HepG2 (cell line): ENCODE results near the gene IRAK3. TPM values are rescaled to one million over a fixed set of nuclear protein-coding genes. Genes with fewer than 3 reads are reported as not detected.

Source experiments
- GTF3A ChIP-seq: sonication (generic); formaldehyde crosslinking; conservative IDR thresholded peaks from 2 replicates; pipeline ENCODE4 v1.4.0; 2020; ENCODE audit warnings: mild to moderate bottlenecking, missing genetic modification reagents
- ISL2 ChIP-seq: sonication (generic); formaldehyde crosslinking; IDR thresholded peaks from 2 replicates; pipeline ENCODE4 v1.5.0; 2020; ENCODE audit warnings: missing genetic modification reagents
- STAG1 ChIP-seq: sonication (generic); formaldehyde crosslinking; IDR thresholded peaks from 2 replicates; pipeline ENCODE4 v1.4.0; 2020; ENCODE audit warnings: missing genetic modification reagents
- ZNF143 ChIP-seq: sonication (generic); formaldehyde crosslinking; IDR thresholded peaks from 2 replicates; pipeline ENCODE4 v1.4.0; 2020; ENCODE audit warnings: missing genetic modification reagents
- ZNF234 ChIP-seq: sonication (generic); formaldehyde crosslinking; conservative IDR thresholded peaks from 2 replicates; pipeline ENCODE4 v1.5.1; 2020; ENCODE audit warnings: mild to moderate bottlenecking, missing genetic modification reagents
- ZNF24 ChIP-seq: fragments of 450-650 bp; IDR thresholded peaks from 2 replicates; pipeline ENCODE4 v1.6.1; 2017; ENCODE audit warnings: antibody characterized with exemption, mild to moderate bottlenecking
- ZNF484 ChIP-seq: sonication (generic); formaldehyde crosslinking; IDR thresholded peaks from 2 replicates; pipeline ENCODE4 v1.5.1; 2020; ENCODE audit warnings: mild to moderate bottlenecking, low read depth, missing genetic modification reagents, borderline replicate concordance
- ZNF570 ChIP-seq: sonication (generic); formaldehyde crosslinking; IDR thresholded peaks from 2 replicates; pipeline ENCODE4 v1.4.0; 2020; ENCODE audit warnings: mild to moderate bottlenecking, missing genetic modification reagents, borderline replicate concordance
- ZNF713 ChIP-seq: sonication (generic); formaldehyde crosslinking; IDR thresholded peaks from 2 replicates; pipeline ENCODE4 v1.4.0; 2020; ENCODE audit warnings: mild to moderate bottlenecking, missing genetic modification reagents
- ZNF749 ChIP-seq: sonication (generic); formaldehyde crosslinking; IDR thresholded peaks from 2 replicates; pipeline ENCODE4 v1.8.0; 2022; ENCODE audit warnings: mild to moderate bottlenecking, missing genetic modification reagents, moderate library complexity, borderline replicate concordance
- polyA plus RNA-seq, 8 experiments: library from polyadenylated mRNA; depleted of rRNA in 3 of 8; stranded (reverse) in 7 of 8; unstranded in 1 of 8; fragments of >200 nt; fragmentation: Illumina TruSeq in 4 of 8; extraction: Trizol in 4 of 8; gene quantifications; 2 replicates each; pipeline versions ENCODE4 v1.2.1 to v1.2.3, GENCODE V29; 2011 to 2016; ENCODE audit warnings: low read depth in 4 of 8, missing spikeins in 1 of 8, mixed read lengths in 1 of 8; ENCODE audit not compliant: insufficient read depth in 1 of 8
- total RNA-seq, 5 experiments: library from RNA; depleted of rRNA; stranded (reverse); fragments of >200 nt; fragmentation: Illumina TruSeq; extraction: Trizol; gene quantifications; 2 replicates each; pipeline ENCODE4 v1.2.3, GENCODE V29; 2016; ENCODE audit warnings: low read depth in 1 of 5
- TF ChIP-seq, protein P1 (sequence below): sonication (generic); formaldehyde crosslinking; IDR thresholded peaks from 2 replicates; pipeline ENCODE4 v1.5.0; 2020; ENCODE audit warnings: missing genetic modification reagents
- TF ChIP-seq, protein P2 (sequence below): sonication (generic); formaldehyde crosslinking; IDR thresholded peaks from 2 replicates; pipeline ENCODE4 v1.4.0; 2020; ENCODE audit warnings: missing genetic modification reagents
- TF ChIP-seq, protein P3 (sequence below): sonication (generic); formaldehyde crosslinking; IDR thresholded peaks from 2 replicates; pipeline ENCODE4 v1.5.0; 2020; ENCODE audit warnings: mild to moderate bottlenecking, missing genetic modification reagents, moderate library complexity
- TF ChIP-seq, protein P4 (sequence below): sonication (generic); formaldehyde crosslinking; IDR thresholded peaks from 2 replicates; pipeline ENCODE4 v1.9.0; 2022; ENCODE audit warnings: missing genetic modification reagents, mild to moderate bottlenecking, borderline replicate concordance
- TF ChIP-seq, protein P5 (sequence below): sonication (generic); formaldehyde crosslinking; IDR thresholded peaks from 2 replicates; pipeline ENCODE4 v1.4.0; 2020; ENCODE audit warnings: missing genetic modification reagents, borderline replicate concordance
- TF ChIP-seq, protein P6 (sequence below): sonication (generic); formaldehyde crosslinking; conservative IDR thresholded peaks from 2 replicates; pipeline ENCODE4 v1.4.0; 2020; ENCODE audit warnings: missing genetic modification reagents

Gene IRAK3
- total and polyA plus RNA-seq, 2 of the 13 experiments (the other 11 are each of a cell fraction or from before 2014, with no cell fraction given), result 0.01 TPM; not detected in 1

DNA sequence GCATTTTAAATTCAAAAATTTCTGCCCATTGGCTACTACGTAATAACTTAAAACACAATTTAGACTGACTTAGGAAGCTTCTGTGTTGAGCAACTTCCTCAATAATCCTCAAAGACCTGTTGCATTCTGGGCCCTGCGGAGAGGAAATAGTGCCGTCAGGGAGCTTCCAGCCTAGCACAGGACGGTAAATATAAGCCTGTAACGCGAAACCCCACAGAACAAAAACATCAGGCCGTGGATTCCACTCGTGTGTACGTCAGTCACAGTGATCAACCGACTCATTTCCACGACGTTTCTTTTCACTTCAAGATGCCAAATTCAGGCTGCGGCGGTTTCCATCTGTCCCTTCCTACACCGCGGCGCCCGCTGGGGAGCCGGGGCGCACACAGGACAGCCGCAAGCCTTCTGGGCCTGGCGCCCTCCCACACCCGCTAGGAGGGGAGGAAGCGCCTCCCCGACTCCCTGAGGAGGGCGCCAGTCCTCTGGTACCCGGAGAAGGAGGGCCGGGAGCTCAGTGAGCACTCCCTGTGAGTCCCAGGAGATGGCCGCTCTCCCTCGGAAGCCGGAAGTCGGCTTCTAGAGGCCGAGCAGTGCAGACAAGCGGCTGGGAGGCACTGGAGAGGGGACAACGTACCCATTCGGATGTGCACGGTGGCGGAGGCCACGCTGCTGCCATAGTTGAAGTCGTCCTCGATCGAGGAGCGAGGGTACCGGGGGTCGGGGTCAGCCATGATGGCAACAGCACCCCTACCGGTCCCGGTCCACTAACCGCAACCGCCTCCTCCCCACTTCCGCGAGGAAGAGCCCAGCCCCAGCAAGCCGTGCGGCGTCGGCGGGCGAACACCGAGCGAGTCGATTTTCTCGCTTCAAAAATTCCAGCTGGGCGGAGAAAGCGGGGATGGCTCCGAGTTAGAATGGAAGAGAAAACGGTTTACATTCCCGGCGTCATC lies 19.5 kb upstream of the IRAK3 start, which contains the start of gene TMBIM4 (continued):
- TF ChIP-seq, protein P1, sequence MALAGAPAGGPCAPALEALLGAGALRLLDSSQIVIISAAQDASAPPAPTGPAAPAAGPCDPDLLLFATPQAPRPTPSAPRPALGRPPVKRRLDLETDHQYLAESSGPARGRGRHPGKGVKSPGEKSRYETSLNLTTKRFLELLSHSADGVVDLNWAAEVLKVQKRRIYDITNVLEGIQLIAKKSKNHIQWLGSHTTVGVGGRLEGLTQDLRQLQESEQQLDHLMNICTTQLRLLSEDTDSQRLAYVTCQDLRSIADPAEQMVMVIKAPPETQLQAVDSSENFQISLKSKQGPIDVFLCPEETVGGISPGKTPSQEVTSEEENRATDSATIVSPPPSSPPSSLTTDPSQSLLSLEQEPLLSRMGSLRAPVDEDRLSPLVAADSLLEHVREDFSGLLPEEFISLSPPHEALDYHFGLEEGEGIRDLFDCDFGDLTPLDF (CRISPR knock-in tag), result peak; percentile 72; the same call in 1 of the 2 replicates
- TF ChIP-seq, protein P2, sequence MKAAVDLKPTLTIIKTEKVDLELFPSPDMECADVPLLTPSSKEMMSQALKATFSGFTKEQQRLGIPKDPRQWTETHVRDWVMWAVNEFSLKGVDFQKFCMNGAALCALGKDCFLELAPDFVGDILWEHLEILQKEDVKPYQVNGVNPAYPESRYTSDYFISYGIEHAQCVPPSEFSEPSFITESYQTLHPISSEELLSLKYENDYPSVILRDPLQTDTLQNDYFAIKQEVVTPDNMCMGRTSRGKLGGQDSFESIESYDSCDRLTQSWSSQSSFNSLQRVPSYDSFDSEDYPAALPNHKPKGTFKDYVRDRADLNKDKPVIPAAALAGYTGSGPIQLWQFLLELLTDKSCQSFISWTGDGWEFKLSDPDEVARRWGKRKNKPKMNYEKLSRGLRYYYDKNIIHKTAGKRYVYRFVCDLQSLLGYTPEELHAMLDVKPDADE (CRISPR knock-in tag), result no peak
- TF ChIP-seq, protein P3, sequence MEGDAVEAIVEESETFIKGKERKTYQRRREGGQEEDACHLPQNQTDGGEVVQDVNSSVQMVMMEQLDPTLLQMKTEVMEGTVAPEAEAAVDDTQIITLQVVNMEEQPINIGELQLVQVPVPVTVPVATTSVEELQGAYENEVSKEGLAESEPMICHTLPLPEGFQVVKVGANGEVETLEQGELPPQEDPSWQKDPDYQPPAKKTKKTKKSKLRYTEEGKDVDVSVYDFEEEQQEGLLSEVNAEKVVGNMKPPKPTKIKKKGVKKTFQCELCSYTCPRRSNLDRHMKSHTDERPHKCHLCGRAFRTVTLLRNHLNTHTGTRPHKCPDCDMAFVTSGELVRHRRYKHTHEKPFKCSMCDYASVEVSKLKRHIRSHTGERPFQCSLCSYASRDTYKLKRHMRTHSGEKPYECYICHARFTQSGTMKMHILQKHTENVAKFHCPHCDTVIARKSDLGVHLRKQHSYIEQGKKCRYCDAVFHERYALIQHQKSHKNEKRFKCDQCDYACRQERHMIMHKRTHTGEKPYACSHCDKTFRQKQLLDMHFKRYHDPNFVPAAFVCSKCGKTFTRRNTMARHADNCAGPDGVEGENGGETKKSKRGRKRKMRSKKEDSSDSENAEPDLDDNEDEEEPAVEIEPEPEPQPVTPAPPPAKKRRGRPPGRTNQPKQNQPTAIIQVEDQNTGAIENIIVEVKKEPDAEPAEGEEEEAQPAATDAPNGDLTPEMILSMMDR (CRISPR knock-in tag), result peak; percentile 67
- TF ChIP-seq, protein P4, sequence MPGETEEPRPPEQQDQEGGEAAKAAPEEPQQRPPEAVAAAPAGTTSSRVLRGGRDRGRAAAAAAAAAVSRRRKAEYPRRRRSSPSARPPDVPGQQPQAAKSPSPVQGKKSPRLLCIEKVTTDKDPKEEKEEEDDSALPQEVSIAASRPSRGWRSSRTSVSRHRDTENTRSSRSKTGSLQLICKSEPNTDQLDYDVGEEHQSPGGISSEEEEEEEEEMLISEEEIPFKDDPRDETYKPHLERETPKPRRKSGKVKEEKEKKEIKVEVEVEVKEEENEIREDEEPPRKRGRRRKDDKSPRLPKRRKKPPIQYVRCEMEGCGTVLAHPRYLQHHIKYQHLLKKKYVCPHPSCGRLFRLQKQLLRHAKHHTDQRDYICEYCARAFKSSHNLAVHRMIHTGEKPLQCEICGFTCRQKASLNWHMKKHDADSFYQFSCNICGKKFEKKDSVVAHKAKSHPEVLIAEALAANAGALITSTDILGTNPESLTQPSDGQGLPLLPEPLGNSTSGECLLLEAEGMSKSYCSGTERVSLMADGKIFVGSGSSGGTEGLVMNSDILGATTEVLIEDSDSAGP (CRISPR knock-in tag), result peak; percentile 88; the same call in 1 of the 2 replicates
- peak; percentile 42; the same call in 1 of the 2 replicates for TF ChIP-seq ISL2 (CRISPR knock-in tag)
- TF ChIP-seq, protein P5, sequence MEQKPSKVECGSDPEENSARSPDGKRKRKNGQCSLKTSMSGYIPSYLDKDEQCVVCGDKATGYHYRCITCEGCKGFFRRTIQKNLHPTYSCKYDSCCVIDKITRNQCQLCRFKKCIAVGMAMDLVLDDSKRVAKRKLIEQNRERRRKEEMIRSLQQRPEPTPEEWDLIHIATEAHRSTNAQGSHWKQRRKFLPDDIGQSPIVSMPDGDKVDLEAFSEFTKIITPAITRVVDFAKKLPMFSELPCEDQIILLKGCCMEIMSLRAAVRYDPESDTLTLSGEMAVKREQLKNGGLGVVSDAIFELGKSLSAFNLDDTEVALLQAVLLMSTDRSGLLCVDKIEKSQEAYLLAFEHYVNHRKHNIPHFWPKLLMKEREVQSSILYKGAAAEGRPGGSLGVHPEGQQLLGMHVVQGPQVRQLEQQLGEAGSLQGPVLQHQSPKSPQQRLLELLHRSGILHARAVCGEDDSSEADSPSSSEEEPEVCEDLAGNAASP (CRISPR knock-in tag), result peak; percentile 29; the same call in 1 of the 2 replicates
- 0 out of 2 replicates have a peak, but pooled peaks have one; percentile 49 for TF ChIP-seq ZNF713 (CRISPR knock-in tag)
- TF ChIP-seq ZNF570 (CRISPR knock-in tag), result 0 out of 2 replicates have a peak, but pooled peaks have one; percentile 83
- 0 out of 2 replicates have a peak, but pooled peaks have one; percentile 81 for TF ChIP-seq ZNF234 (CRISPR knock-in tag)
- TF ChIP-seq, protein P6, sequence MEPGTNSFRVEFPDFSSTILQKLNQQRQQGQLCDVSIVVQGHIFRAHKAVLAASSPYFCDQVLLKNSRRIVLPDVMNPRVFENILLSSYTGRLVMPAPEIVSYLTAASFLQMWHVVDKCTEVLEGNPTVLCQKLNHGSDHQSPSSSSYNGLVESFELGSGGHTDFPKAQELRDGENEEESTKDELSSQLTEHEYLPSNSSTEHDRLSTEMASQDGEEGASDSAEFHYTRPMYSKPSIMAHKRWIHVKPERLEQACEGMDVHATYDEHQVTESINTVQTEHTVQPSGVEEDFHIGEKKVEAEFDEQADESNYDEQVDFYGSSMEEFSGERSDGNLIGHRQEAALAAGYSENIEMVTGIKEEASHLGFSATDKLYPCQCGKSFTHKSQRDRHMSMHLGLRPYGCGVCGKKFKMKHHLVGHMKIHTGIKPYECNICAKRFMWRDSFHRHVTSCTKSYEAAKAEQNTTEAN (CRISPR knock-in tag), result no peak; the same call in 1 of the 2 replicates
- no peak for TF ChIP-seq ZNF24
- TF ChIP-seq GTF3A (CRISPR knock-in tag), result 0 out of 2 replicates have a peak, but pooled peaks have one; percentile 71
- peak; percentile 84 for TF ChIP-seq ZNF143
- peak; percentile 78; the same call in 1 of the 2 replicates for TF ChIP-seq ZNF749 (CRISPR knock-in tag)
- TF ChIP-seq ZNF484 (CRISPR knock-in tag), result no peak
- TF ChIP-seq STAG1 (CRISPR knock-in tag), result no peak; the same call in 1 of the 2 replicates
